Measurements from ENCODE around the gene REXO2.

REXO2 gene

DNA sequence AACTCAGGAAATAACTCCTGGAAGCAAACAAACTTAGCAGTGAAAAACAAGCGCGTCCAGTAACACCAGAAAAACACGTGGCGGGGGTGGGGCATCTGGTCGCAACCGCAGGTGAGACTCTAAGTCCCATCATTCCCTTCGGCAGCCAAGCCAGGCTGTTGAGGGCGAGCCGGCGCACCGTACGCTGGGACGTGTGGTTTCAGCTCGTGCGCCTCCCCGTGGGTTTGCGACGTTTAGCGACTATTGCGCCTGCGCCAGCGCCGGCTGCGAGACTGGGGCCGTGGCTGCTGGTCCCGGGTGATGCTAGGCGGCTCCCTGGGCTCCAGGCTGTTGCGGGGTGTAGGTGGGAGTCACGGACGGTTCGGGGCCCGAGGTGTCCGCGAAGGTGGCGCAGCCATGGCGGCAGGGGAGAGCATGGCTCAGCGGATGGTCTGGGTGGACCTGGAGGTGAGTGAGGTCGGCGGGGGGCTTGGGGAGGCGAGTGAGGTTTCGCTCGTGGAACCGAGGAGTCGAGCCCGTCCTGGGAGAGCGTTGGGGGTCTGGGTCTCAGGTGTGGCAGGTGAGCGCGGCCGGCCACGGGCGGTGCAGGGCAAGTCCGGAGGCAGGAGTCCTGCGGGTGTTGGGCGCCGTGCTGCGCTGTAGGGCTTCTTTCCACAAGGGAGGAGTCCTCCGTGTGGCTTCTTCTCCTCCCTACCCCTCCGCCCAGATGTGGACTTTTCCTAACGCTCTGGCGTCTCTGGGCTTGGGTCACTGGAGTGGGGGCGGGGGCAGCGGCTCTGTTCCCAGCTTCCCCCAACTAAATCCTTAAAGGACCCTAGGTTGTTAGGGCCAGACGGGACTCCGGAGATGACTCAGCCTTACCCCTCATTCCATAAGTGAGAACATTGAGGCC lies at the start of gene REXO2:
Gene REXO2, plus strand, starts transcription at position 239 of the 892 bp plus-strand sequence. Its CDS starts 62 bp downstream, at position 301.
- DNase-seq (ENCODE audit: low spot score), result peak; percentile 97

DNA sequence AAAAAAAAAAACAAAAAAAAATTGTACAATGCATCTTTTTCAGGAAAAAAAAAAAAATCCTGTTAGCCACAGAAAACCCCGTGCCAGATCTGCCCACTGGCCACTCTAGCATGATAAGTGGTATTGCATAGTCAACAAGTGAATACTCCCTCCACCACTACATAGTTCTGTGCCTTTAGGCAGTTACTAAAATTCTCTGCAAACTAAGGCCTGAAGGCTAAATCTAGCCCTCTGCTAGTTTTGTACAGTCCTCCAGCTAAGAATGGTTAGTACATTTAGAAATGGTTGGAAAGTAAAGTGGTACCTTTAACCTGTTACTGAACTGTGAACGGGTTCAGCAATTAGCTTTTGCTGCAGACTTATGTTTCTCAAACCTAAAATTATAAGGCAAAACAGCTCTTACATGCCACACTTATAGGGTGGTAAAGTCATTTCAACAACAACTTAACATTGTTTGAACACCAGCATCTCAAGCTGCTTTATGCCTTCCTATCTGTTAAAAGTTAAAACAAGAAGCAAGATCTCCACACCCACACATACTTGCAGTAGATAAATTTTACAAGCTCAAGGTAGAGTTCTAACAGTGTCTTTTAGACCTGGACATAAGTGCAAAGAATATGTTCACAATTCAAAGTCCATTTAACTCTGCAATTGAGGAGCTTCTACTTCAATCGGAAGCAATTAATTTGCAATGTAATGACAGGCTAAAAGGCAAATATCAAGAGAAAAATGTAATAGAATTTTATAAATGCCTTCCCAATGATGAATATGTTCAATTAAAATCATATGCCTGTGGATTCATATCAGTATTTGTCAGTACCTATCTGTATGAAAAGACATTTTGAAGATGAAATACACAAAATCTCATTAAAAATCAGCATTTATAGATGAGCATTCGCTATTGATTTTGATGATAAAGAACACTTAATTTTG lies 46.3 kb upstream of the REXO2 start:
- no peak for DNase-seq (ENCODE audit: low spot score)

DNA sequence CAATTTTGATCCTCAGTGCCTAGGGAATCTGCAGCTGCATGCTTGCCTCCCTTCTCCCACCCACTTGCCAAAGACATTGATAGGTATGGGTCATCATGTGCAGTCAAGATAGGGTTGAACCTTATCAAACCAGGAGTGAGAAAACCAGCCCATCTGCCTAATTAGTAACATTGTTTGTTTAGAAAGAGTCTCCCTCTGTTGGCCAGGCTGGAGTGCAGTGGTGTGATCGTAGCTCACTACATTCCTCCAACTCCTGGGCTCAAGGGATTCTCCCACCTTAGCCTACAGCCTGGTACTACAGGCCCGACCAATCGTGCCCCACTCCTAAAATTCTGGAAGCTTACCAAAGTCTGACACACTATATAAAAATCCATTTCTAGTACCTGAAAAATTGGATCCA lies 43.5 kb upstream of the REXO2 start:
- no peak for DNase-seq (ENCODE audit: low spot score)

DNA sequence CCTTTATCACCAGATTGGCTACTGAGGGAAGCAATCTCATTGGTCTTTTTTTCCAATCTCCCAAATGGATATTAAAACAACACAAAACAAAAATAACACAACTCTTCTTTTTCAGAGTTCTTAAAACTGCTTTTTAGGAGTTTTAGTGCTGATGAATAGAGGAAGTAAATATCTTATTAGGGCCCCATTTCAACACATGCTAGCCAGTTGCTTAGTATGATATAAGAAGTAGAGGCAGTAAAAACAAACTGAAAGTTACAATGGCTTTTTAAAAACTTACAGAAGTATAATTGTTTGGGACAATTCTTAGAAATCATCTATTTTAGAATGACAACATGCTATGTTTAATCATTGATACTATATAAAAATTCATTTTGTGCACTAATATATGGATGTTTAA lies 42.4 kb upstream of the REXO2 start:
- no peak for DNase-seq (ENCODE audit: low spot score)

DNA sequence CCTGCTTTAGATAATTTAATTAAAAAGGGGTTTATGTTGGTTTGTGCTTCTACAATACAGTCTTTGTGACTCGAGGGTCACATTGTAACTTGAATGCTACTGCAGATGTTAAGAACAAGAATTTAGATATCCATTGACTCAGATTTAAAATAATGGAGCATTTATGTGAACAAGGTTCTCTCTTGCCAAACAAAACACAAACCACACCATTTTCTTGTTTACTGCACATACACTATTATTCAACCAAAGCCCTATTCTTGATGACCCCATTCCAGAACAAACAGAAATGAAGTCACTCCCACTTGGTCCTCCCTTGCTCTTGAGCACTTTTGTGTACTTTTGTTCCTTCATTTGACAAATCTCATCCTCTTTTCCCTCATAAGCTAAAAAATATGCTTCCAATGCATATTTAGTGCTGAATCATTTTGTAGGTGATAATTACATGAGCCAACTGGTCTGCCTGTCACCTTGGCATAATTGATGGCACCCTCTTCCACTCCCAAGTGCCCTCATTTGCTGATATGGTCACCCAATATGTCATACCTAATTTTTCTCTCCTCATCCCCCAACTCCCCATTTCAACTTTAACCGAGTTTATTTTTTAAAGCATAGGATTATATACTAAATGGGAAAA lies 41.8 kb upstream of the REXO2 start:
- DNase-seq (ENCODE audit: low spot score), result no peak

DNA sequence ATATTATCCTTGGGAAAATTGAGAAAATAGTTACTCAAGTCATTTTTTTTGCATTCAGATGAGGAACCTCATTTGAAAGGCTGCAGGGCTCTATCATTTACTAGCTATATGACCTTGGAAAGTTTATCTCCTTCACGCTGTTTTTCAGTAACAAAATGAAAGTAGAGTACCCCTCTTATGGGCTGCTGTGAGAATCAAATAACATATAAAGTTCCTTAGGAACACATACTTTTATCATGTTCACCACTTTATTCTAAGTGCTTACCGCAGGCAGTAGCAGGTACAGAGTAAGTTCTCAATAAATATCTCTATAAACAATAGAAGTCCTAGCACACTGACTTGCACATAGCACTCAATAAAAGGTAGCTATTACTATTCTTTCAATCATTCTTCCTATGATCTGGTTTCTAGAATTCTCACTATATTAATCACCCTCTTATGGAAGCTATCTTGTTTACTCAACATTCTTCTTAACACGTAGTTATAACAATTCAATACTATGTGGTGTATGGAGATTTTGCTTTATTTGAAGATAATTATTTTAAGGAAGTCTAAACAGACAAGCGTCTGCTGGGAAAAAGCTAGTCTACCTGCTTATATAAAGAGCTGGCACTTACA lies 40.9 kb upstream of the REXO2 start:
- no peak for DNase-seq (ENCODE audit: low spot score)

DNA sequence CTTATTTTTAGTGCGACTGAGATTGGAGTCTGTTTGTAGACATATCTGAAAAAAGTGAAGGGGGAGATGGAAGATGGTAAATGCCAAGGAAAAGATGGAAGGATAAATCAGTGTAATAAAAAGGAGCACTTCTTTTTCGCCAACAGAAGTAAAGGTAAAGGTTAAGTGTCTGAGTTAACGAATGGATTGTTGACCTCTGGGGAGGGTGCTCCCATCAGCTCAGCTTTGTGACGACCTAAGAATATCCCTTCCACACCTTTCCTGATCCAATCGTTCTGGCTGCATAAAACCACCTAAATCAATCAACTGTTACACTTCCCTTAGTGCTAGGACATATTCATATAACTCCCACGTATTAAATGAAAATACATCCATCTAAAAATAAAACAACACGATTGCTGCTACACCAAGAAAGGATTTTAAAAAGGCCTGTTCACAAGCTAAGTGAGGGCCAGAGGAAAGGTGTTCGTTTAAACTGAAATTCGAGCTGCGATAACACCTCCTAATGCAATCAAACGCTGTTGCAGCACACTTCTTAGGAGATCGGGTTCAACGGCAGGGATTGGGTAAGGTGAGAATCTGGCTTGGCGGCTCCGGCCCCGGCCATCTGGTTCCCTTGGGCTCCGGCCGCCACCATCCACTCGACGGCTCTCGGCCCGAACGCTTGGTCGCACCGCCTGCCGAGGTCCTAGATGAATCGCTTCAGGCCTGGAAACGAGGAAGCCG lies 39.6 kb upstream of the REXO2 start:
- peak; percentile 71 for DNase-seq (ENCODE audit: low spot score)

DNA sequence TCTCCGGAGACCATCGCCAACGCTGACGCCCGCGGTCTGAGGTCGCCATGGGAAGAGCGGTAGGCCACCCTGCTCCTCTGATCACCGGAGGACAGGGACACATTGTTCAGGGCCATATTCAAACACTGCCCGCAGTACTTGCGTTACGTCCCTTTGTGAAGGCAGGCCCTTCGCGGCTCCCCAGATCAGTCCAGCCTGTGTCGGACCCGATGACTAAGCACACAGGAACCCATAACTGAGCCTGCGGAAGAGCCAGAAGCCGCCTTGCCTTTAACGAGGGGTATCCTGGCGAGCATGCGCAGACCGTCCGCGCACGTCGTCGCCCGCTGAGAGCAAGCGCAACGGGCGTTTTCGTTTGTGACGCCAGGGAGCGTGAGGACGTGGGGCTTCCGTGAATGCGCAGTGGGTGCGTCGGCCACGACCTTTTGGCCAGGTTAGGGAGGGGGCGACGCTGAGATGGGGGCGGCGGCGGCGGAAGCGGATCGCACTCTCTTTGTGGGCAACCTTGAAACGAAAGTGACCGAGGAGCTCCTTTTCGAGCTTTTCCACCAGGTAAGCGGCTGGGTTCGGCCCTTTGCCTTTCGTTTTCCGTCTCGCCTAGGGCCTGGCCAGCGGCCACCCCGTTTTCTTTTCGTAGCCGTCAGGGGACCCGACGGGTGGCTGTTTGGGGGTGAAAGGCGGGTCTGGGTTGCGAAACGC lies 38.9 kb upstream of the REXO2 start, which contains the start of the genes C11orf71 and RBM7:
Gene C11orf71, minus strand, starts transcription at position 296 of the 699 bp plus-strand sequence. Its CDS starts 180 bp downstream, at position 116.
Gene RBM7, plus strand, starts transcription at position 451 of the 699 bp plus-strand sequence. Its CDS starts 6 bp downstream, at position 457.
- DNase-seq (ENCODE audit: low spot score), result peak; percentile 95

DNA sequence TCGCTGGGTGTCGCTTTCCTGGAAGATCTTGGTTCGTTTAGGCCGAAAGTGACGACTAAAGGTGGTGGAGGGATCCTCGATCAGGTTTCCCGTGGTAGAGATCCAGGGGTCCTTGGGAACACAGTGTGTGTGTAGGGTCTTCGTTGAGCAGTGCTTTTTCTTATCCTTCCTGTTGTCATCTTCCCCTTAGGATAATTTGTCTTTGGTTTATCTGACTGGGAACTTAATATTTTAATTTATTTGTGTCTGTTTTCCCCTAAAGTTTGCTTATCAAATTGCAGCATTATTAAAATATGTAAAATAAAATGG lies 38.4 kb upstream of the REXO2 start:
- DNase-seq (ENCODE audit: low spot score), result no peak

DNA sequence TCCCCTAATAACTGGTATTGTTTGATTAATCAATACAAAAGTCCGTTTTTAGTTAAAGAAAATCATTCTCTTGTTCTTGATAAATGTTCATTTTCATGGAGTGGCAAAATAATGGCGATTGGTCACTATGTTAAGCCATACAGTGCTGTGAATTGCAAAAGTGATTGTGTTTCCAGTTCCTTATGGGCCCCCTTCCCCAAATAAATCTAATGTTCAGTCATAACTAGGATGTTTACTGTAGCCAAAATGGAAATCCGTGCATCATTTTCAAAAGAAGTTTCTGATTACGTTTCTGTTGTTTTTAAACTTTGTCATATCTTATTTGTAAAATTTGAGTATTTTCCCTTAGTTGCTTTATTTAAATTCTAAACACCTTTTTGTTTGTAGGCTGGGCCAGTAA lies 38.0 kb upstream of the REXO2 start:
- no peak for DNase-seq (ENCODE audit: low spot score)

DNA sequence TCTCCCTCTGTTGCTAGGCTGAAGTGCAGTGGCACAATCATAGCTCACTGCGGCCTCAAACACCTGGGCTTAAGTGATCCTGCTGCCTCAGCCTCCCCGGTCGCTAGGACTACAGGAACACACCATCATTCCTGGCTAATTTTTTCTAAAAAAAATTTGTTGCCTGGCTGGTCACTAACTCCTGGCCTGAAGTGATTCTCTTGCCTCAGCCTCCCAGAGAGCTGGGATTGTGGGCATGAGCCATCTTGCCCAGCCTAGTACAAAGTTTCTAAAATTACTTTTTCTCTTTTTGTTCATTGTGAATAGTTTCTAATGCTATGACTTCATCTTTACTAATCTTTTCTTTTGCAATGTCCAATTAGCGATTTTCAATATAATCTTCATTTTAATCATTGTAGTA lies 26.3 kb upstream of the REXO2 start:
- DNase-seq (ENCODE audit: low spot score), result no peak

DNA sequence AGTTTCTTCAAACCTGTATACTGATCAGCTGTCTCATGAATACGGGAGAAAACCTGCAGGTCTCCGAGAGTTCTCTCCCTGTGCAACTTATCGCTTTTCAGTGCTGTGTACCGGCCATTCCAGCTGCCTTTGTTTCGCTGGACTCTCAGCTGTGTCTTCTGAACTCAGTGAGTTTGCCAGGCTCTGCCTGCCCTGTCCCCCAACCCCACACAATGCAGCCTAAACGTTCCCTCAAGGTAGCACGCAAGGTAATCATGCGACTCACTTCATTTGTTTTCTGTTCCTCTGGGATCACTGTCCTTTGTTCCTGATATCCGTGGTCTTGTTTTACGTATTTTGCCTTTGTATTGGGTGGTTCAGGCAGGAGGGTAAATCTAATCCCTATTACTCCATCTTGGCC lies 25.3 kb upstream of the REXO2 start:
- no peak for DNase-seq (ENCODE audit: low spot score)

DNA sequence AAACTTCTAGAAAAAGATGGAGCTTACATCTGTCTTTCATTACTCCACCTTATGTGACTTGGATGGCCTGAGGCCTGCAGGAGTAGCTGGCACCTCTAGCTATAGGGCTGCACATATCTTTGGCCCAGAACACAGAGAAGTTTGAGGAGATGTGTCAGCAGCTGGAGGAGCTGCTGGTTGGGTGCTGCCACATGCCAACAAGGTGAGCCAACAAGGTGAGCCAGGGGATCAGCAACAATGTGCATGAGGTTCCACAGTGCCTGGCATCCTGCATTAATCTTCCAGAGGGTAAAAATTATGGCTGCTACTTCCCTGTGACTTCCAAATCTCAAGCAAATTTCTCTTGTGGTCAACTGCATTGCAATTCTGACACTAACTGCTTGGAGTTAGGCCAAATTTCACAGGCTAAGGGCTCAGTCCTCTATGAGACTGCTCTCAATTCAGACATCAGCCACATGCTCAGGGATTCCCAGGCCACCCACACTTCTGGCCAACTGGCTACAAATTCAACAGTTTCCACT lies 22.8 kb upstream of the REXO2 start:
- DNase-seq (ENCODE audit: low spot score), result no peak

DNA sequence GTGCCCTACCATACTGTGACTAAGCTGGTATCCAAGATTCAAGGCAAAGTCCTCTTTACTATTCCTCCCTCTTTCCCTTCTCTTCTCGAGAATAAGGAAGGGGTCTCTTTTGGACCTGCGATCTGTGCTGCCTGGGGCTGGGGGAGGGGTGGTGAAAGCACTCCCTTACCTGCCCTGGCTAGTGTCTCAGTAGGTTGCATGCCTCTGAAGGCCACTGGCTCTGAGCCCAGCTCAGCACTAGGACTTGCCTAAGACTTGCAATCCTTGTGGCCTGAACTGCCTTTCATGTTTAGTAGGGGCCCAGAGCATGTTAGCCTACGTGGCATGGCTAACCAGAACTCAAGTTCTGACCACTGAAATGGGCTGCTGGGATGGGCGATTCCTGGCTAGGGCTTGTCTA lies 13.0 kb upstream of the REXO2 start:
- DNase-seq (ENCODE audit: low spot score), result no peak

DNA sequence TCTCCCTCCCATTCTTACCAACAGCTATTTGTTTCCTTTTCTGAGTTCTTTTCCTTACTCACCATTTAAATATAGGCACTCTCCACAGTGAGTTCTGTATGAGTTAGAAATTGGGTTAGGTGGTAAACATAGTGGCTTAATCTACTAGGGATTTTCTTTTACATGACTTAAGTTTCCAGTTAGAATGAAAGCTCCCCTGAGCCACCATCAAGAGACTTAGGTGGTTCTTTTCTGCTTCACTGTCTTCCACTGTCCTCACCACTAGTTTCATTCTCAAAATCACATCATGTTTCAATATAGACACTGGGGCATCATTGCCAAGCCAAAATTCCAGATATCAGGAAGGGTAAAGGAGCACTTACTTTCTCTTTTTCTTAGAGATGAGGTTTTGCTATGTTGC lies 9.0 kb upstream of the REXO2 start:
- no peak for DNase-seq (ENCODE audit: low spot score)

DNA sequence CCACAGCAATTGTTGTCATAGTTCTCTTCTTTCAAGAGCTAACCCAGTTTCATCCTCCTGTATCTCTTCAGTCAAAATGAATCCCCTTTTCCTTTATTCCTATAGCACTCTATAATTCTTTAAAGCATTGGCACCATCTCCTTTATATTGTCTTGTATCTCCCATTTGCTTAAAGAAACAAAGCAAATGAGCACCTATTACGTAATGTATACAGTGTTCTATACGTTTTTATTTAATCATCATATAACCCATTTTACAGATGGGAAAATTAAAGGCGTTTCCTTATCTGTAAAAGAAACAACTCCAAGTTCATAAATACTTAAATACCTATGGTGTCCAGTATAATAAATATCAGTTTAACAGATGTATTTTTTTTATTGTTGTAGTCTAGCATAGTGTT lies 6.4 kb upstream of the REXO2 start:
- DNase-seq (ENCODE audit: low spot score), result no peak

DNA sequence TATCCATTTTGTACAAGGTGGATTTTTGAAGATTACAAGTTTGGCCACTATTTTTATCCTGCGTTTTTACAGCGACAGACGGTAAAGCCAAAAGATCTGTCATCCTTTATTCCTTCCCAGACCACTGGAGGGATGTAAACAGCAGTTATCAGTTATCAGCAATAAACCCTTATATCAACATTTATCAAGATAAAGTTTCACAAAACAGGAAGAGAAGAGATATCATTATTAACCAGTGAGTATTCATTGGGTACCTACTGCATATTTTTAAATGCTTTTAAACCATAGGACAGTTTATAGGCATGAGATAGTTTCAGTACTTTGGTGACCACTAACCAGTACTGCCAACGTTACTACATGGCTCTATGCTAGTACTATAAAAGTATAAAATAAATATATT lies 5.9 kb upstream of the REXO2 start:
- no peak for DNase-seq (ENCODE audit: low spot score)

DNA sequence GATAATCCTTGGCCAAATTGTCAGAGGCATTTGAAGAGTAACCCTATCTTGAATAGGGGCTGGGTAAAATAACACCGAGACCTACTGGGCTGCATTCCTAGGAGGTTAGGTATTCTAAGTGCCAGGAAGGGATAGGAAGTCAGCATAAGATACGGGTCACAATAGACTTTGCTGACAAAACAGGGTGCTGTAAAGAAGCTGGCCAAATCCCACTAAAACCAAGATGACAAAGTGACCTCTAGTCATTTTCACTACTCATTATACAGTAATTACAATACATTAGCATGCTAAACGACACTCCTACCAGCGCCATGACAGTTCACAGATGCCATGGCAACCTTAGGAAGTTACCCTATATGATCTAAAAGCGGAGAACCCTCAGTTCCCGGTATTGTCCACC lies 964 bp upstream of the REXO2 start:
- DNase-seq (ENCODE audit: low spot score), result no peak

DNA sequence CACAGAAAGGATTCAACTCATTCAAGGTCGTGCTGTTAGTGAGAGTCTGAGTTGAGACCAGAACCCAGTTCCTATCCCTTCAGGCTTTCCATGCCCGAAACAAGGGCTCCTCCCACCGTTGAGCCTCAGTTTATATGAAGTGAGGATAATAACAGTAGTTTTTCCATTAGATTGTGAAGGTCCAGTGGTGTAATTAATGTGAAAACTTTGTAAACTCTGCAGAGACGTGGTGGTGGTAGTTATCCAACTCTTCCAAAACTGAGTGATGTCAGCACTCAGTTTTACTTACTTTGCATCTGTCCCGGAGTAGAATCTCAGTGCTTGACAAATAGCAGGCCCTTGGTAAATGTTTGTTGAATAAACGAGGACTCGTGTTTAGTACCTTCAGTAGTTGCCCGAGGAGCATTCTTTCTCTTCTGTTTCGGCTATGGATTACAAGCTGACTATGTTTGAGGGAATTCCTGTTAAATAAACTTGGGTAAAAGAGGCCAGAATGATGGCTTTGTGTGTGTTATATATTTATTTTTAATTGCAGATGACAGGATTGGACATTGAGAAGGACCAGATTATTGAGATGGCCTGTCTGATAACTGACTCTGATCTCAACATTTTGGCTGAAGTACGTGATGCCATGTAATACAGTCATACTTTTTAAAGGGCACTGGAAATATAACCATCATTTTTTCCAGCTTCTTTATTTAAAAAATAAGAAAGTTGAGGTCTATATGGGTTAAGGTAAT lies 1.0 kb downstream of the REXO2 start:
- no peak for DNase-seq (ENCODE audit: low spot score)

Data from cerebellar cortex (tissue), 1 donor.